Left hindlimb (tissue), 1 donor: ENCODE data around the gene ALG8.

ENCODE experiments used
- DNase-seq: peaks from one replicate; pipeline ENCODE4 v3.0.0-alpha.2; 2018

The ALG8 gene

DNA sequence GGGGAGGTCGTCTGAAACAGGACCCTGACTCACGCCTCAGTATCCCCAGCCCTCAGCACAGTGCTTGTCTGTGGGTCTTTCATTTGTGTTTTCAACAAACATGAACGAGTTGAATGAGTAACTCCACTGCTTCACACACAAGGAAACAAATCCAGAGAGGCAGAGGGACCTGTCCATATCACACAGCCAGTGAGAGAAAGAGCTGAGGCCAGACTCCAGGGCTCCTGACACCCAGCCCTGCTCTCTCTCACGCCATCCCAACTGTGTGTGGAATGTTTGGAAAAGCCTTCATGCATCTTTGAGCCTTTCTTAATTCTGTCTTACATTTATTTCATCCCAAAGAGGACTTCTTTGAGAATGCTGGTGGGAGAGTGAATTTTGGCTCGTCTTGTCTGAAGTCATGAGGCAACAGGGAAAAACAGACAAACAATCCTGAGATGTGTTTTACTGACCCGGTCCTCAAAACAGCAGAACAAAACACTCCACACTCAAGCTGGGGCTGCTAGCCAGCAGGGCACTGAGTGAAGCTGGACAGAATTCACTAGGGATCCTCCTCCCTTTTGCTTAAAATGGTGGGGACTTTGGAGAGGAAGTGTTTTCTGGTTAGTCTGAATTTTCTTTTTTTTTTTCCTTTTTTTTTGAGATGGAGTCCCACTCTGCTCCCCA, 19.7 kb upstream of the ALG8 start:
- DNase-seq: no peak

DNA sequence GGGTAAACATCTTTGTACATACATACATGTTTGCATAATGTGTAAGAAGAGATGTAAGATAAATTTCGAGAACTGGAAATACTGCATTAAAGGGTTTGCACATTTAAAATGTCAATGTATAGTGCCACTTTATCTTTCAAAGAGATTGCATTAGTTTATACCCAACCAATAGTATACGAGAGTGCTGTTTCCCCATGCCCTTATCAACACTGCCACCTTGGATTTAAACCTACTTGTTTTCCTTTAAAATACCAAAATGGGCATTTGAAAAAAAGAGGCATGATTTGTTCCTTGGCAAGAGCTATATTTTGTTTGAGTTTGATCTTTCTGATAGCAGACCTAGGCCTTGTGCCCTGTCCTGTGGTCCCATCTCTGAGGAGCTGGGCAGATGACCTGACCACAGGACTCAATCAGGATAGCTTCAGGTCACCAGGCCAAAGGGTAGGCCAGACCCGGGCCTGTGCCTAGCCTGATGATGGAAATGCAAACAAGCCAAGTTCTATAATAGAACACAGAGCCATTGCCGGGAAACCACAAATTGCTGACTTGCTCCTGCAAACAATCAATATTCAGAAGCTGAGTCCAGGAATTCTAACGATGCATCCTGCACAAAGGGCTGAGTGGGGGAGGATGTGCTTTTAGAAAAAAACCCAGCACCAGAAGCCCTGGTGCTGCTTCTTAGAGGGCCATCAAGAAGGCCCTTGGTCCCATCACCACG, 16.9 kb upstream of the ALG8 start:
- DNase-seq: peak; percentile 55

- no peak for DNase-seq
These were observed 12.4 kb upstream of the ALG8 start for GRCh38 chr11:78151804-78152203.

DNA sequence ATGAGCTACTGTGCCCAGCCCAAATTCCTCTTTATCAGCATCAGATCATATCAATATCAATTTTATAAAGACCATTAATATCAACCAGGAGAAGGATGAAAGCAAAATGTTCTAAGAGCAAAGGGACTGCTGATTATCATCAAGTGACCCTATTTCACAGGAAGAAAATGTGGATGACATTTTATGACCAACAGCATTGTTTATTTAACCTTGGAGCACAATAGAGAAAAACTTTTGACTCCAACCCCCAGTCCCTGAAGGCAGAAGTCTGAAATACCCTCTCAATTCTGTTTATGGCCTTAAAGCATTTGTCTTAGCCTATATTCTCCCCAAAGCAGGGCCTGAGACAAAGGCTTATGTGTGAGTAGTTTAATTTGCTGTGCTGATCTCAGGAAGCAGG, 11.3 kb upstream of the ALG8 start:
- no peak for DNase-seq

- DNase-seq: no peak
These were observed 10.9 kb upstream of the ALG8 start for GRCh38 chr11:78150346-78150745.

- DNase-seq: no peak
These were observed 10.2 kb upstream of the ALG8 start for GRCh38 chr11:78149646-78150045.

- DNase-seq: no peak
These were observed 8.4 kb upstream of the ALG8 start for GRCh38 chr11:78147807-78148206.

DNA sequence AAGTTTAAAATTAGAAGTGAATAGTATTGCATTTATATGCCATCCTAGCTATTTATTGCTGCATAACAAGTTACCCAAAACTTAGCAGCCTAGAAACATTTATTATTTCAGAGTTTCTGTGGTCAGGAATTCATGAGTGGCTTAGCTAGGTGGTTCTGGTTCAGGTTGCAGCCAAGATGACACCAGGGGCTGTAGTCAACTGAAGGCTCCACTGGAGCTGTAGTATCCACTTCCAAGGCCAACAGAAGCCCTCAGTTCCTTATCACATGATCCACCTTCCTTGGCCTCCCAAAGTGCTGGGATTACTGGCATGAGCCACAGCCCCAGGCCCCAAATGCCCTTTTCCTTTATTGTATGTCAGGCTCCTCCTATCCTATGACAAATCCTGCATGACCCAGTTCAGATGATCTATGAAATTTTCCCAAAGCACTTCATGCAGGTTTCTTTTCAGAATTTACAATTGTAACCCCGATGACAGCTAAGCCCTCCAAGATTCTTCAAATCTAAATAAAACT, 6.1 kb upstream of the ALG8 start:
- no peak for DNase-seq

GRCh38 chr11:78140392-78141077, 1.1 kb upstream of the ALG8 start:
- DNase-seq: no peak

GRCh38 chr11:78138694-78139421, 568 bp downstream of the ALG8 start:
- DNase-seq: peak; percentile 41

GRCh38 chr11:78138291-78138690, 1.1 kb downstream of the ALG8 start:
- no peak for DNase-seq

GRCh38 chr11:78132475-78132874, 7.0 kb downstream of the ALG8 start:
- DNase-seq: no peak

DNA sequence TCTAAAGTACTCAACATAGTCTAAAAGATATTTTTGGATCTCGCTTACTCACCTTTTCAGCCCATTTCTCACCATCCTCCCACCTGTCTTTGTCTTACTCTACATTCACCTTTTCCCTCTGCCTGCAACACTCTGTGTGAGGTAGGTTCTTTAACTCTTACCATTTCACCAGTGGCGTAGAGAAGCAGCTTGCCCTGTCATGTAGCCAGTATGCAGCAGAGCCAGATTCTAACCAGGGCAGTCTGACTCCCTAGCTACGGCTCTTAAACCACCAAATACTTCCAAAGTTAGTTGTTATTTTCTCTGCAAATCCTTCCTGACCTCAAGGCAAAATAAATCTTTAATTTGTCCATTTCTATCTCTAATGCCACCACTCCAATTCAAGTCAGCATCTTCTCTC, 7.5 kb downstream of the ALG8 start:
- DNase-seq: no peak

GRCh38 chr11:78127403-78127802, 12.0 kb downstream of the ALG8 start:
- DNase-seq: no peak

- DNase-seq: no peak
These were observed 26.7 kb downstream of the ALG8 start for GRCh38 chr11:78112582-78113275.

GRCh38 chr11:78111298-78111697, 28.1 kb downstream of the ALG8 start:
- no peak for DNase-seq

GRCh38 chr11:78110830-78111229, 28.6 kb downstream of the ALG8 start:
- no peak for DNase-seq

- no peak for DNase-seq
These were observed 29.1 kb downstream of the ALG8 start for GRCh38 chr11:78110351-78110750.

DNA sequence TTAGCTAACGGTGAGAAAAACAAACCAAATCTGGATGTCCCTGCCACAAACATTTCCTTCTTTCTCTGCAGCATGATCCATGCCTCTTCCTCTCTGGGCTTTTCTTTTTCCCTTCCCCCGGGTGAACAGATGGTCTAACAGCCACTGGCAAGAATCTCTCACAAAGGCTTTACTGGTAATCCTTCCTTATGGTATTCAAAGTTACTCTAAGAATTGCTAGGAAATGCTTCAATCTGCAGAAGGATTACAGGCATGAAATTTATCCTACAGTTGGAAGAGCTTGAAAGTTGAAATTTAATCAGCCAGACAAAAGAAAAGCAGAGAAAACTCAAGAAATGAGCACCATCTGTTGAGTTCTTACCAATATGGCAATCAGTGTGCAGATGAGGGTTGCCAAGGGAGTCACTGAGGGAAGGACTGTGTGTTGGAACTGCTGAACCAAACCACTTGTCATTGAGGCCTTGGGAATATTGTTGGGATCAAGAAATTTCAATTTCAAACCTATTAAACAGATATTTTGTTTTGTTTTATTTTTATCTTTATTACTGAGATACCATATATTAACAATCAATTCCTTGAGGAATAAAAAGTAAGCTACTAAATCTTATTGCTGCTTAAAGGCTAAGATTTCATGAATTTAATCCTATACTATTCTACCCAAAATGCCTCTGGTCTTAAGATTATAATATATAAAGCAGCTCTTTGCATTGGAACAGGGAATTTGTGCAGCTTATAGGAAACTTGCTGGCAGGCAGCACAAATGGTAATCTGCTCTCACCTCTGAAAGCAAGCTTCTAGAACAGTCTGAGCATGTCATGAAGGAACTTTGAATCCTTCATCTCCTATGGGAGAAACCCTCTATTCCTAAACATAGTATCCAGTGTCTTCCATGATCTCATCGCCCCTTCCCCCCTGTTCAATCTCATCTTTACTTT, 30.1 kb downstream of the ALG8 start:
- DNase-seq: no peak

DNA sequence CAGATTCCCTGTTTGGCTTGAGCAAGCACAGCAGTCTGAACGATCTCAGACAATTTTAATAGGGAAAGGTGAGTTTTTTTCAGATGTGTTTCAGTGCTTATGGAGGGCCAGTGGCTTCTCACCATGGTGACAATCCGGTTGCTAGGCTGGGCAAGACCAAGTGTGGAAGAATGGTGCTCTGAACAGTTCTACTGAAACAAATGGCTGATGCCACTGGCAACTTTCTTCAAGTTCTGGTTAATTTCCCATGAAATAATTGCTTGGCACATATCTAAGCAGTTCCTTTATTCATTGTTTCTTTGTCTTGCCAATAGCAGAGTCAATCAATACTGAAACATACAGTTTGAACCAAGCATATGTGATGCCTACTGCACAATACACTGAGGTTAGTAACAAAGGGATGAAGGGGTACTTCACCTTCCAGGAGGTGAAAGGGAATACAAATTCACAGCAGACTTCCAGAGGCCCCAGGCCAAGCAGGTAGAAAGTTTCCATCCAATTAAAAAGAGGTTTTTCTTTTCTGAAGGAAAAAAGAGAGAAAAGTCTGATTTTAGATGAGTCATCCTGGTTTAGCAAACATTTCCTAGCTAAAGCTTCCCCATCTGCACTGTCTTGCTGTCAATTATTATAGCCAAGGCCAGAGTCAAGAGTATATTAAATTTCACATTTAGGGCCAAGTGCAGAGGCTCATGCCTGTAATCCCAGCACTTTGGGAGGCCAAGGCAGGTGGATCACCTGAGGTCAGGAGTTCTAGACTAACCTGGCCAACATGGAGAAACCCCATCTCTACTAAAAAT, 38.6 kb downstream of the ALG8 start:
- no peak for DNase-seq

- DNase-seq: no peak
These were observed 39.2 kb downstream of the ALG8 start for GRCh38 chr11:78100261-78100660.
